Measurements from ENCODE around the gene CDC42BPA. TPM values are rescaled to one million over a fixed set of nuclear protein-coding genes. Genes with fewer than 3 reads are reported as not detected.

The CDC42BPA gene
- total and polyA plus RNA-seq, 2 donors (not counting 1 experiment from before 2014, with no cell fraction given), result 26.4 to 77.1 TPM

DNA sequence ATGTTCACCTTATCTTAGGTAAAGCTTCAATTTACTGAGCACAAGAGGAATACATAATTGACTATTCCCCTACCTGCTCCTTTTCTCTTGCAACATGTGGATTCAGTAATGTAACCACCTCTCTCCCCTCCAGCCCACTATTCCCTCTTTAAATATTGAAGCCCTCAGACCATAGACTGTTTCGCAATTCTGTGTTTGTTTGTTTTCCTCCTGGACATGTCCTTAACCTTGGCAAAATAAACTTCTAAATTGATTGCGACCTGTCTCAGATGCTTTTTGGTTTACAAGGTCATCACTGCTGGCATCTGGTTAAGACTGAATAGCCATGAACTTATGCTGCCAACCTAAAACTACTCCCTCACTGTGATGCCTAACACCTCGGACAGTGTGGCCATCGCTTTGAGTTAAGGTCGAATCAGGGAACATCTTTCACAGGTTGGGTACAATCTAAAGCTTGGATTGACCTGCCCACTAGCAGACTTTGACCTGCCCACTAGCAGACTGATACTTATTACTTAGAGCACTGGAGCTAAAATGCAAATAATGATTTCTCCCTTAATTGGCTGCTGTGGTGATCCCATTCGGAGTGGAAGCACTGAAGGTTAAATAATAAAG lies 10.2 kb upstream of the CDC42BPA start:
- Histone ChIP-seq H3K9ac (ENCODE audit: insufficient read depth, low read length) (no peak overlapping the region), H3K79me2 (ENCODE audit: control insufficient read depth, insufficient read depth, low read length) (no peaks in the 10 kb centered on the region), H3K4me2 (ENCODE audit: extremely low read depth, insufficient read depth, low read length) (no peak overlapping the region), H3K9me3 (ENCODE audit: control insufficient read depth, insufficient read depth, low read depth, low read length) (no peaks in the 10 kb centered on the region), H2AFZ (ENCODE audit: low read length) (no peak overlapping the region), H3K4me1 (ENCODE audit: control insufficient read depth, extremely low read depth, insufficient read depth, low read length) (no peaks in the 10 kb centered on the region), H3K27me3 (ENCODE audit: control insufficient read depth, insufficient read depth, low read length) (no peaks in the 10 kb centered on the region), H3K4me3 (replicated peaks in 1 of 4; ENCODE audit: control extremely low read depth in 1 of 4, insufficient read depth in 1 of 4, low read depth in 3 of 4, low read length in 4 of 4) (no peak overlapping the region), H3K27ac (ENCODE audit: insufficient read depth, low read length) (no peak overlapping the region), H3K36me3 (ENCODE audit: control insufficient read depth, insufficient read depth, low read length) (no peaks in the 10 kb centered on the region), H4K20me1 (ENCODE audit: control insufficient read depth, extremely low read depth, insufficient read depth, low read length) (no peaks in the 10 kb centered on the region)
- DNase-seq (ENCODE audit: low read depth in 2 of 2), result no peak
- no peak for TF ChIP-seq EZH2 (IDR thresholded peaks at IDR 0.05; ENCODE audit: low read length, missing control alignments)
- TF ChIP-seq, protein P1, sequence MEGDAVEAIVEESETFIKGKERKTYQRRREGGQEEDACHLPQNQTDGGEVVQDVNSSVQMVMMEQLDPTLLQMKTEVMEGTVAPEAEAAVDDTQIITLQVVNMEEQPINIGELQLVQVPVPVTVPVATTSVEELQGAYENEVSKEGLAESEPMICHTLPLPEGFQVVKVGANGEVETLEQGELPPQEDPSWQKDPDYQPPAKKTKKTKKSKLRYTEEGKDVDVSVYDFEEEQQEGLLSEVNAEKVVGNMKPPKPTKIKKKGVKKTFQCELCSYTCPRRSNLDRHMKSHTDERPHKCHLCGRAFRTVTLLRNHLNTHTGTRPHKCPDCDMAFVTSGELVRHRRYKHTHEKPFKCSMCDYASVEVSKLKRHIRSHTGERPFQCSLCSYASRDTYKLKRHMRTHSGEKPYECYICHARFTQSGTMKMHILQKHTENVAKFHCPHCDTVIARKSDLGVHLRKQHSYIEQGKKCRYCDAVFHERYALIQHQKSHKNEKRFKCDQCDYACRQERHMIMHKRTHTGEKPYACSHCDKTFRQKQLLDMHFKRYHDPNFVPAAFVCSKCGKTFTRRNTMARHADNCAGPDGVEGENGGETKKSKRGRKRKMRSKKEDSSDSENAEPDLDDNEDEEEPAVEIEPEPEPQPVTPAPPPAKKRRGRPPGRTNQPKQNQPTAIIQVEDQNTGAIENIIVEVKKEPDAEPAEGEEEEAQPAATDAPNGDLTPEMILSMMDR (conservative IDR thresholded peaks at IDR 0.05 in 1 of 2, IDR thresholded peaks at IDR 0.05 in 1 of 2; ENCODE audit: low read depth in 1 of 2, low read length in 2 of 2), result no peak

DNA sequence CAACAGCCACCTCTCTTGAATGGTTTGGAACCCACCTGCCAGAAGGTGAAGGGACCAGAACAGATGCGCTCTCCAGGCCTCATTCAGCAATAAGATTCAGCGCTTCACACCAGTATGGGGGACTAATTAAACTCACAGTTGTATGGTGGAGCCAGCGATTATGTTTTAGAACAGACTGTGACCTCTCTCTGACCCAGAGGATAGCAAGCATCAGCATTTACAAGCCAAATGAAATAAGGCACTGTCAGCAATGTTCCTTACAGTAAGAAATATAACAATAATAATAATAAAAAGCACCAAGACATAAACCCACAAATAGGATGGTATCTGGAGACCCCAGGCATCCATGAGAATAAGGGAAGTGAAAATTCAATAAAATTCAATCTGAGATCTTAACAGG lies 6.9 kb upstream of the CDC42BPA start:
- Histone ChIP-seq H2AFZ (ENCODE audit: low read length) (no peak overlapping the region), H3K9ac (ENCODE audit: insufficient read depth, low read length) (no peak overlapping the region), H4K20me1 (ENCODE audit: control insufficient read depth, extremely low read depth, insufficient read depth, low read length) (no peaks in the 10 kb centered on the region), H3K4me3 (replicated peaks in 1 of 4; ENCODE audit: control extremely low read depth in 1 of 4, insufficient read depth in 1 of 4, low read depth in 3 of 4, low read length in 4 of 4) (no peak overlapping the region), H3K9me3 (ENCODE audit: control insufficient read depth, insufficient read depth, low read depth, low read length) (no peaks in the 10 kb centered on the region), H3K4me1 (ENCODE audit: control insufficient read depth, extremely low read depth, insufficient read depth, low read length) (no peaks in the 10 kb centered on the region), H3K4me2 (ENCODE audit: extremely low read depth, insufficient read depth, low read length) (no peak overlapping the region), H3K27ac (ENCODE audit: insufficient read depth, low read length) (no peak overlapping the region), H3K27me3 (ENCODE audit: control insufficient read depth, insufficient read depth, low read length) (no peaks in the 10 kb centered on the region), H3K36me3 (ENCODE audit: control insufficient read depth, insufficient read depth, low read length) (no peaks in the 10 kb centered on the region), H3K79me2 (ENCODE audit: control insufficient read depth, insufficient read depth, low read length) (no peaks in the 10 kb centered on the region)
- TF ChIP-seq EZH2 (IDR thresholded peaks at IDR 0.05; ENCODE audit: low read length, missing control alignments), result no peak
- TF ChIP-seq, protein P1 (conservative IDR thresholded peaks at IDR 0.05 in 1 of 2, IDR thresholded peaks at IDR 0.05 in 1 of 2; ENCODE audit: low read depth in 1 of 2, low read length in 2 of 2), result no peak
- no peak for DNase-seq (ENCODE audit: low read depth in 2 of 2)

DNA sequence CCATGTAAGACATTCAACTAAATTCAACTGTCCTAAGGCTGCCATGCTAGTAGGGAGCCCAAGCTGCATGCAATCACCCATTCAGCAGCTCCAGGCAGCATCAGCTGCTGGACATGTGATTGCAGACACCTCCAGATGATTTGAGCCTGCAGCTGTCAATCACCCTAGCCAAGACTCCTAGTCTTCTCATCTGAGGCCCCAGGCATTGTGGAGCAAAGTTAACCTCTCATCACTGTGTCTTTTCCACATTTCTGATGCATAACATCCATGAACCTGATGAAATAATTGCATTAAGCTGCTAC lies 5.6 kb upstream of the CDC42BPA start:
- Histone ChIP-seq H3K9me3 (ENCODE audit: control insufficient read depth, insufficient read depth, low read depth, low read length) (no peaks in the 10 kb centered on the region), H3K9ac (ENCODE audit: insufficient read depth, low read length) (no peak overlapping the region), H3K4me3 (replicated peaks in 1 of 4; ENCODE audit: control extremely low read depth in 1 of 4, insufficient read depth in 1 of 4, low read depth in 3 of 4, low read length in 4 of 4) (no peak overlapping the region), H2AFZ (ENCODE audit: low read length) (no peak overlapping the region), H3K27me3 (ENCODE audit: control insufficient read depth, insufficient read depth, low read length) (no peaks in the 10 kb centered on the region), H4K20me1 (ENCODE audit: control insufficient read depth, extremely low read depth, insufficient read depth, low read length) (no peaks in the 10 kb centered on the region), H3K4me1 (ENCODE audit: control insufficient read depth, extremely low read depth, insufficient read depth, low read length) (no peaks in the 10 kb centered on the region), H3K79me2 (ENCODE audit: control insufficient read depth, insufficient read depth, low read length) (no peaks in the 10 kb centered on the region), H3K27ac (ENCODE audit: insufficient read depth, low read length) (no peak overlapping the region), H3K36me3 (ENCODE audit: control insufficient read depth, insufficient read depth, low read length) (no peaks in the 10 kb centered on the region), H3K4me2 (ENCODE audit: extremely low read depth, insufficient read depth, low read length) (no peak overlapping the region)
- DNase-seq (ENCODE audit: low read depth in 2 of 2), result no peak
- TF ChIP-seq, protein P1 (conservative IDR thresholded peaks at IDR 0.05 in 1 of 2, IDR thresholded peaks at IDR 0.05 in 1 of 2; ENCODE audit: low read depth in 1 of 2, low read length in 2 of 2), result no peak
- TF ChIP-seq EZH2 (IDR thresholded peaks at IDR 0.05; ENCODE audit: low read length, missing control alignments), result no peak
